ENCODE results near the gene ETV4.

DNA sequence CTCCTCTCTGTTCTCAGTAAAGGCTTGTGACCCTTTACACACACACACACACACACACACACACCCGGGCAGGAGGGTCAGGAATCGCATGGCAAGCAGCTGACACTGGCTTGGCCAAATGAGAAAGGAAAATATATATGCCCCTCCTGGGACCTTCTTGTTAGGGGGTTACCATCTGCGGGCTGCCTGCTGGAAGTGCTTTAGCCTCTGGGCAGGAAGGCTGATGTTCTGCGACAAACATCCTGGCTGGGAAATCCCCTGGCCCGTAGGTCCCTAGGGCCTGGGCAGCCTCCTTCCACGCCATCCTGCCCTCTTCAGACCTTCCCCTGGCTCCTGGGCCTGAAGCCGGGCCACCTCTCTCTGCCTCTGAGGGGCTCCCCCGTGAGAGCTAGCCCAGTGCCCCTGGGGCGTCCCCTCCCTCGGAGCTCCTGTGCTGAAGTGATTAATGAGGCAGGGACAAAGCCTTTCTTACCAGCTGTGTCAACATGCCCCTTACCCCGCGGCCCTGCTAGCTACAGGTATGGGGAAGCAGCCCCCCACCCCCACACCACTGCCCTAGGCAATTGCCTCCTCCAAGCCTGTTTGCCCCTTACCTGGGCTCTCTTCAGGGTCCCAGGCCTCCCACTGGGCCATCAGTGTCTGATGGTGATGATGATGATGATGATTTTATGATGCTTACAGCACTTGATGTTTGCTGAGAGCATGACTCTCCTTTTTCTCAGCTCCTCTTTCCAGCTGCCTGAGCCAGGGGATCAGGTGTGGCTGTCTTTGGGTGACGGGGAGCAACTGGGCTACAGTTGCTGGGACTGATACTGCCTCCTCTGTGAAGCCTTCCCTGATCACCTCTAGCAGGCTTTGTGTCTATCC is 32.8 kb upstream of the ETV4 start:
- TF ChIP-seq, protein P1, sequence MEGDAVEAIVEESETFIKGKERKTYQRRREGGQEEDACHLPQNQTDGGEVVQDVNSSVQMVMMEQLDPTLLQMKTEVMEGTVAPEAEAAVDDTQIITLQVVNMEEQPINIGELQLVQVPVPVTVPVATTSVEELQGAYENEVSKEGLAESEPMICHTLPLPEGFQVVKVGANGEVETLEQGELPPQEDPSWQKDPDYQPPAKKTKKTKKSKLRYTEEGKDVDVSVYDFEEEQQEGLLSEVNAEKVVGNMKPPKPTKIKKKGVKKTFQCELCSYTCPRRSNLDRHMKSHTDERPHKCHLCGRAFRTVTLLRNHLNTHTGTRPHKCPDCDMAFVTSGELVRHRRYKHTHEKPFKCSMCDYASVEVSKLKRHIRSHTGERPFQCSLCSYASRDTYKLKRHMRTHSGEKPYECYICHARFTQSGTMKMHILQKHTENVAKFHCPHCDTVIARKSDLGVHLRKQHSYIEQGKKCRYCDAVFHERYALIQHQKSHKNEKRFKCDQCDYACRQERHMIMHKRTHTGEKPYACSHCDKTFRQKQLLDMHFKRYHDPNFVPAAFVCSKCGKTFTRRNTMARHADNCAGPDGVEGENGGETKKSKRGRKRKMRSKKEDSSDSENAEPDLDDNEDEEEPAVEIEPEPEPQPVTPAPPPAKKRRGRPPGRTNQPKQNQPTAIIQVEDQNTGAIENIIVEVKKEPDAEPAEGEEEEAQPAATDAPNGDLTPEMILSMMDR (IDR thresholded peaks at IDR 0.05; ENCODE audit: poor library complexity) = no peak
- no peak for TF ChIP-seq EZH2 (IDR thresholded peaks at IDR 0.05; ENCODE audit: borderline replicate concordance)
- no peak for TF ChIP-seq EZH2phosphoT487 (IDR thresholded peaks at IDR 0.05; ENCODE audit: low read depth, severe bottlenecking, unreplicated experiment)
